OCI-LY3 (cell line): ENCODE measurements around the gene METTL16.

Source experiments
- H2AFZ ChIP-seq: fragments of 200-600, 300-600 bp; shearing (Covaris generic); 2 replicates; pipeline ENCODE4 v1.6.0; 2014; ENCODE audit warnings: antibody characterized with exemption, low read depth, low read length
- H3K27ac ChIP-seq: fragments of 200-600, 300-600 bp; sonication (generic); 2 replicates; pipeline ENCODE4 v1.5.1; 2014; ENCODE audit warnings: mild to moderate bottlenecking, low read length, moderate library complexity, mixed read lengths
- H3K27me3 ChIP-seq: fragments of 200-600, 300-600 bp; sonication (generic); 2 replicates; pipeline ENCODE4 v1.6.1; 2014; ENCODE audit warnings: low read depth, low read length, mixed read lengths
- H3K36me3 ChIP-seq: fragments of 200-600, 300-600 bp; sonication (generic); replicated peaks from 2 replicates; pipeline ENCODE3; 2014; ENCODE audit warnings: low read depth, low read length, mixed read lengths
- H3K4me1 ChIP-seq: fragments of 300-600, 200-600 bp; sonication (generic); 2 replicates; pipeline ENCODE4 v1.6.1; 2014; ENCODE audit warnings: low read length, mixed read lengths
- H3K4me2 ChIP-seq: fragments of 200-600, 300-600 bp; sonication (generic); 2 replicates; pipeline ENCODE4 v1.6.1; 2014; ENCODE audit warnings: low read length, mixed read lengths
- H3K4me3 ChIP-seq: fragments of 300-600, 200-600 bp; sonication (generic); 2 replicates; pipeline ENCODE4 v1.5.1; 2014; ENCODE audit warnings: antibody characterized with exemption, mild to moderate bottlenecking, low read length, moderate library complexity
- H3K79me2 ChIP-seq: fragments of 300-600, 200-600 bp; shearing (Covaris generic); 2 replicates; pipeline ENCODE4 v1.6.1; 2014; ENCODE audit warnings: mild to moderate bottlenecking, low read length, mixed read lengths
- H3K9ac ChIP-seq: fragments of 300-600, 200-600 bp; shearing (Covaris generic); 2 replicates; pipeline ENCODE4 v1.6.0; 2014; ENCODE audit warnings: mild to moderate bottlenecking, low read length, moderate library complexity
- H3K9me3 ChIP-seq: fragments of 200-600, 300-600 bp; shearing (Covaris generic); 2 replicates; pipeline ENCODE4 v1.6.1; 2014; ENCODE audit warnings: low read length, mixed read lengths; ENCODE audit not compliant: insufficient read depth
- H4K20me1 ChIP-seq: fragments of 200-600, 300-600 bp; sonication (generic); 2 replicates; pipeline ENCODE4 v1.6.1; 2016; ENCODE audit warnings: low read length, mixed read lengths; ENCODE audit not compliant: insufficient read depth
- EZH2phosphoT487 ChIP-seq: fragments of 200-600 bp; shearing (Covaris generic); IDR thresholded peaks from 2 replicates; pipeline ENCODE4 v1.6.1; 2018; ENCODE audit warnings: antibody characterized with exemption, mixed run types, low read depth
- TF ChIP-seq, protein P1 (sequence below): fragments of 200-600, 300-600 bp; sonication (generic); IDR thresholded peaks from 2 replicates; pipeline ENCODE4 v1.5.1; 2014; ENCODE audit warnings: antibody characterized with exemption, low read length, low read depth

METTL16 gene

DNA sequence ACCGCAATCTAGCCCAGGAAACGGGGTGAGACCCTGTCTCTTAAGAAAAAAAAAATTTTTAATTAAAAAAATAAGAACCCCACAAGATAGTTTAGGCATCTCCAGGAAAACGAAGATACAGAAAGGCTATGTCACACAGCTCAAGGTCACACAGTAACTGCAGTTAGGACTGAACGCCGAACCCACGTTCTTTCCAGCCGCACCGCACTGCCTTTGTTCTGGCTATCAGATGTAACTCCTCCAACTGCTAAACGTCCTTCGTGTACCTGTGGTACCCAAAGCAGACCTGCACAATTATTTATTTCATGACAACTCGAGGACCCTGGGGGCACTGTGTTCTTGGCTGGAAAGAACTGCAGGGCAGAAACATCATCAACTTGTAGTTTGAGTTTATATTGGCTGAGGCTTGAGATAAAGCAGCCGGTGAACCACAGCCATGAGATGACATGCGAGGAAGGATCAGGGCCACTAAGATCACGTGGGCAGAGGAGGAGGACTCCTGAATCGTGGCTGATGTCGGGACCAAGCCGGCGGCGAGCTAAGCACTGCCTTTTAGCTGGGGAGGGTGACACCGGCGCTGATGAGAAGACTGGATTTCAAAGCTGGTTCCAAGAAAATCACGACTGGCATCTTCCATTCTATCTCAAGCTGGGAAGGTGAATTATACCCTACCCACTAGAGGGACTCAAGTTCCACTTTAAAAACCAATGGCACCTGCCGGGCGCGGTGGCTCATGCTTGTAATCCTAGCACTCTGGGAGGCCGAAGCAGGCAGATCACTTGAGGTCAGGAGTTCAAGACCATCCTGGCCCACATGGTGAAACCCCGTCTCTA lies 90.2 kb downstream of the METTL16 start:
- Histone ChIP-seq H3K9ac (no peak overlapping the region), H3K4me2 (no peak overlapping the region), H3K27ac (no peak overlapping the region), H3K36me3 (peaks cover 11% of the 10 kb centered on the region), H4K20me1 (no peaks in the 10 kb centered on the region), H3K27me3 (no peaks in the 10 kb centered on the region), H3K4me1 (no peaks in the 10 kb centered on the region), H3K4me3 (no peak overlapping the region), H3K79me2 (no peaks in the 10 kb centered on the region), H3K9me3 (no peaks in the 10 kb centered on the region), H2AFZ (no peak overlapping the region)
- TF ChIP-seq, protein P1, sequence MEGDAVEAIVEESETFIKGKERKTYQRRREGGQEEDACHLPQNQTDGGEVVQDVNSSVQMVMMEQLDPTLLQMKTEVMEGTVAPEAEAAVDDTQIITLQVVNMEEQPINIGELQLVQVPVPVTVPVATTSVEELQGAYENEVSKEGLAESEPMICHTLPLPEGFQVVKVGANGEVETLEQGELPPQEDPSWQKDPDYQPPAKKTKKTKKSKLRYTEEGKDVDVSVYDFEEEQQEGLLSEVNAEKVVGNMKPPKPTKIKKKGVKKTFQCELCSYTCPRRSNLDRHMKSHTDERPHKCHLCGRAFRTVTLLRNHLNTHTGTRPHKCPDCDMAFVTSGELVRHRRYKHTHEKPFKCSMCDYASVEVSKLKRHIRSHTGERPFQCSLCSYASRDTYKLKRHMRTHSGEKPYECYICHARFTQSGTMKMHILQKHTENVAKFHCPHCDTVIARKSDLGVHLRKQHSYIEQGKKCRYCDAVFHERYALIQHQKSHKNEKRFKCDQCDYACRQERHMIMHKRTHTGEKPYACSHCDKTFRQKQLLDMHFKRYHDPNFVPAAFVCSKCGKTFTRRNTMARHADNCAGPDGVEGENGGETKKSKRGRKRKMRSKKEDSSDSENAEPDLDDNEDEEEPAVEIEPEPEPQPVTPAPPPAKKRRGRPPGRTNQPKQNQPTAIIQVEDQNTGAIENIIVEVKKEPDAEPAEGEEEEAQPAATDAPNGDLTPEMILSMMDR, result no peak
- no peak for TF ChIP-seq EZH2phosphoT487

DNA sequence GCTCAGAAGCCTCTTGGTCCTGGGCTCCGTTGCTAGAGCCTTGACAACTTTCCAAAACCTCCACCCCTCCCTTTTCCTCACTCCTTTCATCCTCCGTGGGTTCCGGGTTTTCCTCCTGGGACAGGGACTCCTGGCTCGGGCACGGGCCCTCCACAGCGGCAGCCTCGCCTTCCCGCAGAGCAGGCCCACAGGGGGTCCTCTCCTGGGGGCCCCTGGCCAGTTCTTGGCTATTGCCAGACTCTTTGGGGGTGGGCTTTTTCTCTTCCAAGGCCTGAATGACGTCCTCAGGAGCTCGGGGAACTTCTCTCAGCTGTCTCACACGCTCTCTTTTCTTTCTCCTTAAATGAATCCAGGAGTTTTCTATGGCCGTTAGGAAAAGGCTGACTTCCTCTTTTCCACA lies 91.5 kb downstream of the METTL16 start:
- Histone ChIP-seq H3K4me2 (no peak overlapping the region), H3K9ac (no peak overlapping the region), H3K79me2 (no peaks in the 10 kb centered on the region), H3K4me3 (no peak overlapping the region), H3K27ac (no peak overlapping the region), H3K9me3 (no peaks in the 10 kb centered on the region), H4K20me1 (no peaks in the 10 kb centered on the region), H2AFZ (no peak overlapping the region), H3K27me3 (no peaks in the 10 kb centered on the region), H3K36me3 (peaks cover 11% of the 10 kb centered on the region), H3K4me1 (no peaks in the 10 kb centered on the region)
- TF ChIP-seq EZH2phosphoT487, result no peak
- TF ChIP-seq, protein P1, result no peak

DNA sequence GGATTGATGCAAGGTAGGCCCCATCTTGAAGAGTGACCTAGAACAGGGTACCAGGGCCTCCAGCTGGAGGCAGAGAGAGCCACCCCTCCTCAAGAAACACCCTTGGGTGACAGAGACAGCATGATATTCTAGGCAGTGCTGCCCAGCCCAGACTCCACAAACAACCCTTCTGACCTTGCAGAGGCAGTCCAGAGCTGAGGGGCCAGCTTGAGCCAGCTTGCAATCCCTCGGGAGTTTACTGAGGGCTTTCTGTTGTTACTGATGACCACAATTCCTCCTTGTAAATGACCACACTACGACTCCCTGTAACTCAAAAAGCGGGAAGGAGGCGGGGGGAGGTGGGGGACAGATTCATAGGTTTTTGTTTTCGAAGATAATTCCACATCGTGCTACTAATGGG lies 92.2 kb downstream of the METTL16 start:
- Histone ChIP-seq H3K79me2 (no peaks in the 10 kb centered on the region), H3K9ac (no peak overlapping the region), H3K4me1 (no peaks in the 10 kb centered on the region), H3K4me3 (no peak overlapping the region), H2AFZ (no peak overlapping the region), H3K4me2 (no peak overlapping the region), H3K36me3 (peaks cover 11% of the 10 kb centered on the region), H3K27ac (no peak overlapping the region), H3K27me3 (no peaks in the 10 kb centered on the region), H3K9me3 (no peaks in the 10 kb centered on the region), H4K20me1 (no peaks in the 10 kb centered on the region)
- TF ChIP-seq, protein P1, result no peak
- TF ChIP-seq EZH2phosphoT487, result no peak

DNA sequence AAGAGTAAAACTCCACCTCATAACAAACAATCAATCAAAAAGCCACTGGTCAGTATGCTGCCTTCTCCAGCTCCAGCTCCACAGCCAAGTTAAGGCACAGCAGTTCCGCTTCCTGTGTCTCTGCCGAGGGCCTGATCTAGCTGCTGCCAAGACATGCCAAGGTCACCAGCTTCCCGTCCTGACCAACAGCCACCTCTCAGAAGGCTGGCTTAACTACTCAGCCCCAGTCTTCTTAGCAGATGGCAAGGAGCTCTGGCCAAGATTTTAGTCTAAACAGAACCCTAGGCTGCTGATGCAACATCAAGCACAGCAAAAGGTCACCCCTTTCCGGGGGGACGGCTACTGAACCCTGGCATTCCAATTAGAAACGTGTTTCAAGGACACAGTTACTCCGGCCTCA lies 93.1 kb downstream of the METTL16 start:
- Histone ChIP-seq H3K36me3 (peaks cover 17% of the 10 kb centered on the region), H2AFZ (no peak overlapping the region), H3K79me2 (no peaks in the 10 kb centered on the region), H3K4me2 (no peak overlapping the region), H3K4me3 (no peak overlapping the region), H4K20me1 (no peaks in the 10 kb centered on the region), H3K9me3 (no peaks in the 10 kb centered on the region), H3K4me1 (no peaks in the 10 kb centered on the region), H3K27me3 (no peaks in the 10 kb centered on the region), H3K27ac (no peak overlapping the region), H3K9ac (no peak overlapping the region)
- TF ChIP-seq EZH2phosphoT487, result no peak
- TF ChIP-seq, protein P1, result no peak
